Osteoblast (primary cell): Measurements from ENCODE around the gene LRRC28. TPM values are rescaled to one million over a fixed set of nuclear protein-coding genes. Genes with fewer than 3 reads are reported as not detected.

Experiments used
- DNase-seq: peaks from one replicate; pipeline ENCODE4 v3.0.0; 2011; ENCODE audit warnings: low spot score, mixed read lengths; ENCODE audit not compliant: insufficient read length; ENCODE audit errors: missing footprints
- H2AFZ ChIP-seq: 2 replicates; pipeline ENCODE4 v1.6.0; 2011; ENCODE audit warnings: mild to moderate bottlenecking, low read length
- H3K27ac ChIP-seq: 2 replicates; pipeline ENCODE4 v1.5.1; 2011; ENCODE audit warnings: mild to moderate bottlenecking, low read depth, low read length, moderate library complexity
- H3K27me3 ChIP-seq: 2 replicates; pipeline ENCODE4 v1.6.0; 2012; ENCODE audit warnings: mild to moderate bottlenecking, control low read depth, inconsistent platforms, low read length, moderate library complexity; ENCODE audit not compliant: insufficient read depth
- H3K36me3 ChIP-seq: 2 replicates; pipeline ENCODE4 v1.5.1; 2011; ENCODE audit warnings: mild to moderate bottlenecking, low read length, control low read depth, moderate library complexity; ENCODE audit not compliant: insufficient read depth
- H3K4me1 ChIP-seq: 2 replicates; pipeline ENCODE4 v1.5.1; 2011; ENCODE audit warnings: mild to moderate bottlenecking, low read length, control low read depth, moderate library complexity; ENCODE audit not compliant: insufficient read depth
- H3K4me2 ChIP-seq: 2 replicates; pipeline ENCODE4 v1.6.0; 2011; ENCODE audit warnings: mild to moderate bottlenecking, low read length; ENCODE audit not compliant: insufficient read depth
- H3K4me3 ChIP-seq: fragments of 200-600 bp; sonication (generic); 3 replicates; pipeline ENCODE4 v1.5.1; 2012; ENCODE audit warnings: mild to moderate bottlenecking, low read length, inconsistent platforms; ENCODE audit not compliant: insufficient read depth
- H3K79me2 ChIP-seq: 2 replicates; pipeline ENCODE4 v1.6.0; 2012; ENCODE audit warnings: mild to moderate bottlenecking, low read length, control low read depth, inconsistent platforms; ENCODE audit not compliant: insufficient read depth
- H3K9me3 ChIP-seq: 2 replicates; pipeline ENCODE4 v1.5.1; 2011; ENCODE audit warnings: low read depth, low read length, control low read depth
- H4K20me1 ChIP-seq: 2 replicates; pipeline ENCODE4 v1.6.0; 2012; ENCODE audit warnings: mild to moderate bottlenecking, low read length, control low read depth; ENCODE audit not compliant: insufficient read depth
- total RNA-seq: library from RNA; depleted of rRNA; stranded (reverse); fragments of >200 nt; gene quantifications from 2 replicates; pipeline ENCODE4 v1.2.3, GENCODE V29; 2012
- TF ChIP-seq, protein P1 (sequence below): IDR thresholded peaks from 2 replicates; pipeline ENCODE4 v1.5.1; 2011; ENCODE audit warnings: mild to moderate bottlenecking, low read depth, low read length, moderate library complexity; ENCODE audit errors: extremely low read depth

Gene LRRC28
- total RNA-seq, 1 donor = 32.6 TPM

DNA sequence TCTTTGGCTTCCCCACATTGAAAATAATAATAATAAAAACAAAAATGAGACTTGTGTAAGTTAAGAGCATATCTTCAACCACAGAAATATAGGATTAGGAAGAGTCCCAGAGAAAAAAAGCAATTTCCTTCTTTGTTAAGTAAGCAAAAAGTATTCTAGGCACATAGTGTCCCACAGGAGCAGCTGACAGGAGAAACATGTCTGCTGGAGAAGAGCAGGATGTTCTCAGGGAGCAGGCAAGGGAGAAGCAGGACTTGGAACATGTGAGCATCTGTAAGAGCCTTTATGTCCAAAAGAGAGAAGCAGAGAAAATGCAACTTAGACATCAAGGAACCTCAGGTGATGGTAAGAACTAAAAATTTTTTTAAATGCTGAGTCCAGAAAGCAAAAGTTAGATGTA lies 40.9 kb upstream of the LRRC28 start:
- no peak for DNase-seq
- H3K27ac ChIP-seq = no peak overlapping the region

DNA sequence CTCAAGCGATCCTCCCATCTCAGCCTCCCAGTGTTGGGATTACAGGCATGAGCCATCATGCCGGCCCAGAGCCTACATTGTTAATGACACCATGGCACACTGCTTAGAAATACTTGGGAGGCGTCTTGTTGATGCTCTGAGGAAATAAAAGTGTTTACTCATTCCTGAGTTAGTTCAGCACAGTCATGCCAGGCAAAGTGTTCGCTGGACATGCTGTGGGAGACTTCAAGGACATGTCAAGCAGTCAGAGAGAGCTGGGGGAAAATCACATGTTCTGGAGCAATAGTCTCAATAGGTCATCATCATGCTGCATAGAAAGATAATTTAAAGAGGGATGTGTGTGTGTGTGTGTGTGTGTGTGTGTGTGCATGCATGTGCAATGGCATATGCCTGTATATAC lies 39.4 kb upstream of the LRRC28 start:
- Histone ChIP-seq H3K36me3 (peaks cover 7% of the 10 kb centered on the region), H4K20me1 (no peaks in the 10 kb centered on the region), H3K4me2 (no peak overlapping the region), H3K9me3 (no peaks in the 10 kb centered on the region), H3K4me3 (no peak overlapping the region), H3K79me2 (no peaks in the 10 kb centered on the region), H3K27me3 (no peaks in the 10 kb centered on the region), H3K4me1 (peaks cover 4% of the 10 kb centered on the region), H2AFZ (no peak overlapping the region), H3K27ac (no peak overlapping the region)
- TF ChIP-seq, protein P1, sequence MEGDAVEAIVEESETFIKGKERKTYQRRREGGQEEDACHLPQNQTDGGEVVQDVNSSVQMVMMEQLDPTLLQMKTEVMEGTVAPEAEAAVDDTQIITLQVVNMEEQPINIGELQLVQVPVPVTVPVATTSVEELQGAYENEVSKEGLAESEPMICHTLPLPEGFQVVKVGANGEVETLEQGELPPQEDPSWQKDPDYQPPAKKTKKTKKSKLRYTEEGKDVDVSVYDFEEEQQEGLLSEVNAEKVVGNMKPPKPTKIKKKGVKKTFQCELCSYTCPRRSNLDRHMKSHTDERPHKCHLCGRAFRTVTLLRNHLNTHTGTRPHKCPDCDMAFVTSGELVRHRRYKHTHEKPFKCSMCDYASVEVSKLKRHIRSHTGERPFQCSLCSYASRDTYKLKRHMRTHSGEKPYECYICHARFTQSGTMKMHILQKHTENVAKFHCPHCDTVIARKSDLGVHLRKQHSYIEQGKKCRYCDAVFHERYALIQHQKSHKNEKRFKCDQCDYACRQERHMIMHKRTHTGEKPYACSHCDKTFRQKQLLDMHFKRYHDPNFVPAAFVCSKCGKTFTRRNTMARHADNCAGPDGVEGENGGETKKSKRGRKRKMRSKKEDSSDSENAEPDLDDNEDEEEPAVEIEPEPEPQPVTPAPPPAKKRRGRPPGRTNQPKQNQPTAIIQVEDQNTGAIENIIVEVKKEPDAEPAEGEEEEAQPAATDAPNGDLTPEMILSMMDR = no peak
- no peak for DNase-seq

More for the DNA sequence above, 40.9 kb upstream of the LRRC28 start:
- Histone ChIP-seq H2AFZ (no peak overlapping the region), H3K4me1 (peaks cover 4% of the 10 kb centered on the region), H3K4me3 (no peak overlapping the region), H3K36me3 (peaks cover 2% of the 10 kb centered on the region), H3K27me3 (no peaks in the 10 kb centered on the region), H3K9me3 (no peaks in the 10 kb centered on the region), H3K4me2 (no peak overlapping the region), H4K20me1 (no peaks in the 10 kb centered on the region), H3K79me2 (no peaks in the 10 kb centered on the region)
- TF ChIP-seq, protein P1 = no peak

DNA sequence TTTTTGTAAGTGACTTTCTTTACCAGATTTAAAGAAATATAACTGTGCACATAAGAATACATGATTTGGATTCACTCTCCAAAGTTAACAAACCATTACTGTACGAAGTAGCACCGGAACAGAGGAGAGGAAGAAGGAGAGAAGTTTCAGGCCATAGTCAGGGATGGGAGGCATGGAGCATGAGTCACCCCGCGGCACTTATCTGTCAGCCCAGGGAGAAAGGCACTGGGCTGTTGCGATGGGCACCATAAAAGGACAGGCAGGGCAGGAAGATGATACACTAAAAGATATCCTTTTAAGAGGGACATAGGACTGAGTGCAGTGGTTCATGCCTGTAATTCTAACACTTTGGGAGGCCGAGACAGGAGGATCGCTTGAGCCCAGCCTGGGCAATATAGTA lies 38.9 kb upstream of the LRRC28 start:
- no peaks in the 10 kb centered on the region for H3K9me3 ChIP-seq
- H3K27ac ChIP-seq = no peak overlapping the region
- peak; percentile 59 for DNase-seq
- H3K27me3 ChIP-seq = no peaks in the 10 kb centered on the region
- peaks cover 4% of the 10 kb centered on the region for H3K4me1 ChIP-seq
- H3K4me3 ChIP-seq = no peak overlapping the region
- H2AFZ ChIP-seq = no peak overlapping the region
- H4K20me1 ChIP-seq = no peaks in the 10 kb centered on the region
- TF ChIP-seq, protein P1 = no peak
- H3K4me2 ChIP-seq = no peak overlapping the region
- H3K79me2 ChIP-seq = no peaks in the 10 kb centered on the region
- H3K36me3 ChIP-seq = peaks cover 7% of the 10 kb centered on the region

DNA sequence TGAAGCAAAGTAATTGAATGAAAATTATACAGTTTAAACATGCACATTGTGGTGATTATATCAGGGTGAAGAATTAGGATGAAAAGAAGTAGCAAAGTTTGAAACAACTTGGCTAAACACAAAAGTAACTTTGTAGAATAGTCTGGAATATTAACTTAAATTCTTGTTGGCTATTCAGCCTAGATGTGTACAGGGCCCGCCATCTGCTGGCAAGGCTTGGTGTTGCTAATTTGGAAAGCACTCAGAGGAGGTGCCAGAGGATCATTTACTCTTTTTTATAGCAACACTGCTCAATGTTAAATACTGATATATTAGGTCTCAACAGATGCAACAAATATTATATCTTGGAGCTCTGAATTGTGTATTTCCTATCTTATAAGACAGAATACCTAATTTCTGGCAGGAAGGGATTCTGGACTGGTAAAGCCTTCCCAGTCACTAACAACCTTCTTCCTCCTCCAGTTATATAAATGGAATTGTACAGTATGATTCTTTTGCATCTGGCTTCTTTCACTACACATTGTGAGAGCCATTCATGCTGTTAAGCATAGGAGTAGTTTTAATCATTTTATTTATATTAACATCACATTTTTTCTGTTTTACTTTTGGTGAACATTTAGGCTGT lies 38.0 kb upstream of the LRRC28 start:
- no peaks in the 10 kb centered on the region for H3K79me2 ChIP-seq
- H3K4me1 ChIP-seq = peaks cover 4% of the 10 kb centered on the region
- H3K4me3 ChIP-seq = no peak overlapping the region
- DNase-seq = peak; percentile 62
- H4K20me1 ChIP-seq = no peaks in the 10 kb centered on the region
- H3K36me3 ChIP-seq = peaks cover 14% of the 10 kb centered on the region
- H3K27ac ChIP-seq = no peak overlapping the region
- TF ChIP-seq, protein P1 = peak; percentile 95
- no peak overlapping the region for H3K4me2 ChIP-seq
- no peaks in the 10 kb centered on the region for H3K9me3 ChIP-seq
- no peaks in the 10 kb centered on the region for H3K27me3 ChIP-seq
- no peak overlapping the region for H2AFZ ChIP-seq
